ENCODE results near the gene CFL2. TPM values are rescaled to one million over a fixed set of nuclear protein-coding genes. Genes with fewer than 3 reads are reported as not detected.

CFL2 gene
- total RNA-seq, 1 experiment from 2014 or later = 13.9 TPM

- Histone ChIP-seq H3K23me2 (ENCODE audit: insufficient read length, low read depth, low read length, poor library complexity, severe bottlenecking) (no peaks in the 10 kb centered on the region), H3K79me1 (ENCODE audit: insufficient read depth, low read depth, low read length, poor library complexity, severe bottlenecking) (no peaks in the 10 kb centered on the region), H2AK5ac (ENCODE audit: insufficient read length, low read length) (no peak overlapping the region), H2BK15ac (ENCODE audit: low read depth, low read length) (no peak overlapping the region), H2BK120ac (ENCODE audit: low read depth, low read length, poor library complexity, severe bottlenecking) (no peak overlapping the region), H3K4me1 (ENCODE audit: insufficient read depth, low read length) (no peaks in the 10 kb centered on the region), H4K5ac (ENCODE audit: insufficient read length, low read depth, low read length) (no peak overlapping the region), H2BK20ac (ENCODE audit: low read depth, low read length, poor library complexity, severe bottlenecking) (no peak overlapping the region), H4K20me1 (ENCODE audit: control insufficient read depth, insufficient read depth, insufficient read length) (no peaks in the 10 kb centered on the region), H3K9ac (ENCODE audit: extremely low read depth, insufficient read length, low read length) (no peak overlapping the region), H3K14ac (ENCODE audit: insufficient read depth, low read length) (no peak overlapping the region), H3K4ac (ENCODE audit: low read depth, low read length) (no peak overlapping the region), H3T11ph (ENCODE audit: low read length) (no peak overlapping the region), H3K27ac (ENCODE audit: insufficient read length, low read depth, low read length) (no peak overlapping the region), H2AFZ (ENCODE audit: low read length) (no peak overlapping the region), H3K79me2 (ENCODE audit: insufficient read depth, low read length) (no peaks in the 10 kb centered on the region), H3K27me3 (ENCODE audit: insufficient read depth, low read length) (no peaks in the 10 kb centered on the region), H2BK5ac (ENCODE audit: insufficient read length, low read length) (no peak overlapping the region), H3K4me2 (ENCODE audit: insufficient read depth, insufficient read length, low read length) (no peak overlapping the region), H2BK12ac (ENCODE audit: insufficient read length, low read depth, low read length) (no peak overlapping the region), H3K18ac (ENCODE audit: insufficient read length, low read depth, low read length) (no peak overlapping the region), H3K56ac (ENCODE audit: insufficient read length, low read depth, low read length) (no peak overlapping the region), H3K23ac (ENCODE audit: insufficient read length, low read depth, low read length) (no peak overlapping the region), H3K9me3 (ENCODE audit: control insufficient read depth, low read depth, low read length) (no peaks in the 10 kb centered on the region), H4K91ac (ENCODE audit: insufficient read length, low read depth, low read length) (no peak overlapping the region), H4K8ac (replicated peaks; ENCODE audit: insufficient read length, low read depth, low read length) (no peak overlapping the region)
- WGBS (ENCODE audit: extremely low coverage, insufficient read length, low lambda C conversion rate) = no CpG with 5 or more reads among the region's 2 CpGs
- peaks cover 0 to 10% (median 0%) of the 10 kb centered on the region in 3 experiments; a peak in 2 of 7 replicates for H3K36me3 Mint-ChIP-seq (ENCODE audit: insufficient read depth in 1 of 3, low read depth in 3 of 3)
- DNase-seq = no peak
- H3K27me3 Mint-ChIP-seq (ENCODE audit: low read depth) = no peaks in the 10 kb centered on the region
- H3K4me1 Mint-ChIP-seq = no peaks in the 10 kb centered on the region
- H3K9me3 Mint-ChIP-seq = no peaks in the 10 kb centered on the region
- H3K4me3 Mint-ChIP-seq = no peak overlapping the region
- TF ChIP-seq, protein P1, sequence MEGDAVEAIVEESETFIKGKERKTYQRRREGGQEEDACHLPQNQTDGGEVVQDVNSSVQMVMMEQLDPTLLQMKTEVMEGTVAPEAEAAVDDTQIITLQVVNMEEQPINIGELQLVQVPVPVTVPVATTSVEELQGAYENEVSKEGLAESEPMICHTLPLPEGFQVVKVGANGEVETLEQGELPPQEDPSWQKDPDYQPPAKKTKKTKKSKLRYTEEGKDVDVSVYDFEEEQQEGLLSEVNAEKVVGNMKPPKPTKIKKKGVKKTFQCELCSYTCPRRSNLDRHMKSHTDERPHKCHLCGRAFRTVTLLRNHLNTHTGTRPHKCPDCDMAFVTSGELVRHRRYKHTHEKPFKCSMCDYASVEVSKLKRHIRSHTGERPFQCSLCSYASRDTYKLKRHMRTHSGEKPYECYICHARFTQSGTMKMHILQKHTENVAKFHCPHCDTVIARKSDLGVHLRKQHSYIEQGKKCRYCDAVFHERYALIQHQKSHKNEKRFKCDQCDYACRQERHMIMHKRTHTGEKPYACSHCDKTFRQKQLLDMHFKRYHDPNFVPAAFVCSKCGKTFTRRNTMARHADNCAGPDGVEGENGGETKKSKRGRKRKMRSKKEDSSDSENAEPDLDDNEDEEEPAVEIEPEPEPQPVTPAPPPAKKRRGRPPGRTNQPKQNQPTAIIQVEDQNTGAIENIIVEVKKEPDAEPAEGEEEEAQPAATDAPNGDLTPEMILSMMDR (conservative IDR thresholded peaks at IDR 0.05) = no peak
- no peak overlapping the region for H3K27ac Mint-ChIP-seq
These were observed 35.8 kb upstream of the CFL2 start for GRCh38 chr14:34750233-34750632.

Data from H9 (cell line).